NCI-H82 treated with DMSO at 0.1 percent for 48 hours (cell line): ENCODE results near the gene LRP2.
"Not testable (repeated sequence)": the region's sequence is repeated elsewhere in the genome, so short reads cannot be mapped to it uniquely, and the experiment has no call there.

ENCODE experiments used
- DNase-seq: peaks from one replicate; lab custom pipeline; 2025; ENCODE audit not compliant: unreplicated experiment; lab: John Stamatoyannopoulos, UW

The LRP2 gene

DNA sequence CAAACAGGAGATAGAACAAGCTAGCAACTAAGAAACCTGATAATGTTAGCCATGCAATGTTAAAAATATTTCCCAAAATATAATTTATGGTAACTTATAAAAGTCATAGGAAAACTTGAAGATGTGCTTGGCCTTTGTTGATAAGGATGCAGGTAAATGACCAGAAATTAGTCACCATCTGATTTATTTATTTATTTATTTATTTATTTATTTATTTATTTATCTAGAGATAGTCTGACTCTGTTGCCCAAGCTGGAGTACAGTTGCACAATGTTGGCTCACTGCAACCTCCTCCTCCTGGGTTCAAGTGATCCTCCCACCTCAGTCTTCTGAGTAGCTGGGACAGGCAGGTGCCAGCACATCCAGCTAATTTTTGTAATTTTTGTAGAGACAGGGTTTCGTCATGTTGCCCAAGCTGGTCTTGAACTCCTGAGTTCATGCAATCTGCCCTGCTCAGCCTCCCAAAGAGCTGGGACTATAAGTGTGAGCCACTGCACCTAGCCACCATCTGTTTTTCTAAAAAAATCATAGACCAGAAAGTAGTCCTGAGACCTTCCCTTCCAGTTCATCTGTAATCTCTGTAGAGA lies 183.4 kb downstream of the LRP2 start:
- no peak for DNase-seq

DNA sequence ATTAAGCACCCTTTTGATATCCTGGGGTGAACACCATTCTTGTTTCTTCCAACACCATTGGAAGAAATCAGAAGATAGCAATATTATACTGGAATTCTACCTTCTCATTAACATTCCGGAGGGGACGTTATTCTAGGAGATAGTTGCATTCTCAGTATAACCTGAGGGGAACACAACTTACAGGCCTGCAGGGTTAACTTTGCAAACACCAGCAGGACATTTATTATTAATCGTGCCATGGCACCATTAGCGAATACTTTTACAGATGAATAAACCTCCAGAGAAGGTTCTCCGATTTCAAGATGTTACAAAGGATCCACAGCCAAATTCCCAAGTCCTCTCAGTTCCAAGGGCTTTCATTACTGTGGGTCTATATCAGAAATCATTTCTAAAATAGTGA lies 184.0 kb downstream of the LRP2 start:
- no peak for DNase-seq

DNA sequence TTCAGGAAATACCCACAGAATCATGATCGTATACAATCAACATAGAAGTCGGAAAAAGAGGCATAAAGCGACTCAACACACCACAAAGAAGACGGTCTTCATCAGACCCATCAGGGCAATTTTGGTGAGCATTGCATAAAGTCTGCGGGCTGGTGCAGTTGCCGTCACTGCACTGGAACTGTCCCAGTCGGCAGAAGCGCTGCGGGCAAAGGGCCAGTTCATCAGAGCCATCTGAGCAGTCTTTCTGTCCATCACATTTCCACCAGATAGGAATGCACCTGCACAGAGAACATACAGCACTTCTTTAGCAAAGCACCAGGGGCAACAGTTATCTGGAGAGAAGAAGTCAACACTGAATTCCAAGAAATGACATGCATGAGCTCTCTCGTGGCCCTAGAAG lies 187.2 kb downstream of the LRP2 start:
- DNase-seq: no peak

DNA sequence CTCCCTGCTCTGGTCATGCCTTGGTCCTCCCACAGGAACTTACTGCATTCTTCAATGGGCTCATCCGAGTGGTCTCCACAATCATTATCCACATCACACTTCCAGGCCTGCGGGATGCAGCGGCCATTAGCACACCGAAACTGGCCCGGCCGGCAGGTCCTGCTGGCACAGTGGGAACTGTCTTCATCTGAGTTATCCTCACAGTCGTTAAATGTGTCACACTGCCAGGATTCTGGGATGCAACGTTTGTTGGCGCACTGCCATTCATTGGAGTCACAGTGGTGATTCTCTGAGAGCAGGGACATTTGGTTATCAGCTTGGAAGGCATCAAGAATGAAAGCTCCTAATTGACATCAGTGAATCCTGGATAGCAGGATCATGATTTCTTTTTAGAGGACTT lies 188.5 kb downstream of the LRP2 start:
- DNase-seq: no peak

DNA sequence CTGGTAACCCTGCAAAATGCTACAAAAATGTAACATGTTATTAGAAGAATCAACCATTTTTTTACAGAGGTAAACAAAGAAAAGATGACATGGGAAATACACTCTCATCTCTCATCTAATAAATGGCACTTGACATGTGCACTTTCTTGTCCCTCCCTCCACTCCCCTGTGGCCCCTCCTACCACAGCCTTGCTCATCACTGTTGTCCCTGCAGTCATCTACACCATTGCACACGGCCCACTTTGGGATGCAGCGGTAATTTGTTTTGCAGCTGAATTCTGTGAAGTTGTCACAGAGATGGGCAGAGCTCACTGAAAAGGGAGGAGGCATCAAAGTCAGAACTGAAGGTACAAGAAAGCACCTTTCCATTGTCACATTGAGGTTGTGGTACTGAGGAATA lies 189.4 kb downstream of the LRP2 start:
- DNase-seq: no peak

DNA sequence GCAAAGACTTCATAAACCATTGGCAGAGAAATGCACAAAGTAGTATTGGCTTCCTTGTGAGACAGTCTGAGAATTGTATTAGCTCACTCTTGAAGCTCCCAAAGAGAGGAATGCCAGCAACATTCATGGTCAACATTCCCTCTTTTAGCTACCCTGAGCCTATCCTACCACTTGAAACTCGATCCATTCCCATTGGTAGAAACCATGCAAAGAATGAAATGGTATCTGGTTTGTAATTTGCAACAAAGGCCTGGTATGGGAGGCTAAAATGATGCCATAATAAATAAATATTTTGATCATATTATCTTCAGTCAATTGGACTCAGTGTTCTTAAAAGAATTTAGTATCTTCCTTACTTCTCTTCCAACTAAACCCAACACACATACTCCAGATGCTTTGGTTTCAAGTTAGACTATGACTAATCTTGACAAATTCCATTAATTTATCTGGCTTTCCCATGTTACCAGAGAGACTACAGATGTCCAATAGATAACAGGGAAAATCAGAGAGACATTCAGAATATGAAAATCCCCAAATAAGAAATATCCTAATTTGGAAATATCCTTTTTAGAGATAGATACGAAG lies 190.1 kb downstream of the LRP2 start:
- DNase-seq: no peak

DNA sequence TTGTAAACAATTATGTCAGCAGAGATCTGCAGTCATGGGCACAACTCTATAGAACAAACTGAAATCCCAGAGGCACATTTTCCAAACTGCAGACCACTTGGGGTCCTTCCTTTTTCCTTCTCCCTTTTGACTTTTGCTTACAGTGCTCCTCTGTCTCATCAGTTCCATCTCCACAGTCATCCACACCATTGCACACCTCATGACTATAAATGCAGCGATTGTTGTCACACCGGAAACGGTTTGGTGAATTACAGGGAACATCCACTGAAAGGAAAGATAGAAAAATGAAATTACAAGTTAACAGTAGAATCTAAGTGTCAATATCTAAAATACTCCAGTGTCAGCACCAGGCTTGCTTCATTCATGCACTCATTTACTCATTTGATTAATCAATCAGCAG lies 196.5 kb downstream of the LRP2 start:
- DNase-seq: no peak

DNA sequence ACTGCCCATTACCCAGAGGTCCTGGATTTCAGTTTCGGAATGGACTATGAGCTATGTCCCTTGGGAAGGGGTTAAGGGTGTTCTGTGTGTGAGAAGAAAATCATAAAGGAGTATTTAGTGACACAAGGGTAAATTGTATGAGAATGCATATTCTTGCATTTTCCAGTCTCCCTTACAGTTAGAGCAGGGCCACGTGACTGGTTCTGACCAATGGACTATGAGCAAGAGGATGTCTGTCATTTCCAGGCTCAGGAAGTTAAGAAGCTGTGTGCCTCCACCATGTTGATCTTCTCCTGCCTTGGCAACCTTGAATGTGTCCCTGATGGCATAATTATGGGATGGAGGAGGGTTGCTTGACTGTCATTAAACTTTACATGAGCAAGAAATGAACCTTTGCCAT lies 198.0 kb downstream of the LRP2 start:
- no peak for DNase-seq

DNA sequence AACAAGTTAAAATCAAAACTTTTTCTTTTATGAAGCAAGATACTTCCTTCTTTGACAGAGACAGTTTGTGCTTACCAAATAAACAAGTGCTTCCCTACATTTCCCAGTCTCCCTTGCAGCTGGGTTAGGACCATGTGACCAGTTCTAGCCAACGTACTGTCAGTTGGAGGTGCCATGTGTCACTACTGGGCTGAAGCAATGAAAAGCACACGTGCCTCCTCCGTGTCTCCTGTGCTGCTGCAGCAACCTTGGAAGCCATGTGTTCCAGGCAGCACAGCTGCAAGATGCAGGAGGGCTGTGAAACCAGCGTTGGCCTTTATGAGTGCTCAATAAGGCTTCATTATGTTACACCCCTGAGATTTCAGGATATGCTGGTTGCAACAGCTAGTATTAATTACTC lies 199.7 kb downstream of the LRP2 start:
- no peak for DNase-seq

DNA sequence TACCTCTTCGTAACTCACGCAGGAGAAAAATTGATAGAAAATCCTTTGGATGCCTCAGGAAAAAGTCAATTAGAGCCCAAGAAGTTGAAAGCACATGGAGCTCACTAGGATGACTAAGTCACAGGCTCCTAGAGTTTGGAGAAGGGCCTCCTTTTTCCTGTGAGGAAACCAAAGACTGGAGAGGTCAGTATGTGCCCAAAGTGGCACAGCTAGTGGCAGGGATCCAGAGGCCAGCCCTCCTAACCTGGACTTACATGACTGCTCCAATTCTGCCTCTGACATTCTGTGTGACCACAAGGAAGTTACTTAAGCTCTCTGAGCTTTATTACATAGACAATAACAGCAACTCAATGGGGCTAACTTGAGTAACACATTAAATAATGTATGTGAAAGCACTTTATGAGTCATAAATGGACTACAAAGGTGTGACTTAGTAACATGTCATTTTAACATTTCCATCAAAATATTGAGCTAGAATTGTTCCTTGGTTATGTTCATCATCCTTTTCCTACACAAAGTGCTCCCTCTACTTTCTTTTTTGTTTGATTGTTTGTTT lies 201.3 kb downstream of the LRP2 start:
- DNase-seq: no peak

DNA sequence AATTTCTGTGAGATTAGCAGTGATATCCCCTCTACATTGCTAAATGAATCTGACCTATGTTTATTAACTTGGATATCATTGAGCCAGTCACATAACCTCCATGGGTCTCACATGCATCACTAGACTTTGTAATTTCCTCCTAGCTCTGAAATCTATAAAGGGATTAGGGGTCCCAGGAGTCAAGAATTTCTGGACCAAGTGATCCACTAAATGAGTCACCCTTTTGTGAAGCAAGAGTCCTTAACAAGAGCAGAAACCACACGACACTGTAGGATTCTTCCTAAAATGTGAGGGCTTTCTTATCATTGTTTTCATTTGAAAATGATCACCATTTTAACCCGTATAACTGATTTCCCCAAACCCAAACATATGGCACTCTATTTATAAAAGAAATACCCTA lies 202.6 kb downstream of the LRP2 start:
- DNase-seq: no peak

DNA sequence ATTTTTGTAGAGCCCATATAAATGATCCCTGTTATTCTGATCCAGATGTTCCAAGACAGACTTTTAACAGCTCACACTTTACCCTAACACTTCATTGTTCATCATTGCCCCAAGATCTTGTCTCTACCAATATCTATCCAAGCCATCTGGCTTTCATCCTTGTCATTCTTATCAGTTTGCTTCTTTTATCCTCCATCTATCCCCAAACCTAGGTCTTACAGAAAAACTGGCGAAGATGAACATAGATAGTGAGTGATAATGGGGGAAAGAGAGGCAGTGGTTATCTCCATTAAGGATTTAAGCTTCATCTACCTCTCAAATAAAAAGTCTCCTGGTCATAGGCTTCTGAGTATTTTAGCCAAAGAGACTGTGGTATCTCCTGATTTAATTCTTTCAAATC lies 203.5 kb downstream of the LRP2 start:
- DNase-seq: no peak

DNA sequence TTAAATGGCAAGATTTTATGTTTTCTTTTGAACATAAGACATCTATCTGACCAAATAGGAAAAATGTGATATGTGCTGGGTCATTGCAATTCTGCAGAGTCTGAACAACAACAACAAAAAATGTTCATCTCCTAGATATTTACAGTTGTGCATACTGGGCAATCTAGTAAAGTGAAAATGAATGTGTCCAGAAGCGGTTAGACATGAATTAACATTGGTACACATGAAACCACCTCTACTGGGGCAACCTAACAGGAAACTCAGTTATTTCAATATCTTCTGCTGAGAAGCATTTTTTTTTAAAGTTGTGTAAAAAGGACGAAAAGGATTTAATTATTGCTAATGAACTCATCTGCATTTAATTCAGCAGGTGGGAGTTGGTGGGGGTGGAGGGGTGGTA lies 216.1 kb downstream of the LRP2 start:
- no peak for DNase-seq

DNA sequence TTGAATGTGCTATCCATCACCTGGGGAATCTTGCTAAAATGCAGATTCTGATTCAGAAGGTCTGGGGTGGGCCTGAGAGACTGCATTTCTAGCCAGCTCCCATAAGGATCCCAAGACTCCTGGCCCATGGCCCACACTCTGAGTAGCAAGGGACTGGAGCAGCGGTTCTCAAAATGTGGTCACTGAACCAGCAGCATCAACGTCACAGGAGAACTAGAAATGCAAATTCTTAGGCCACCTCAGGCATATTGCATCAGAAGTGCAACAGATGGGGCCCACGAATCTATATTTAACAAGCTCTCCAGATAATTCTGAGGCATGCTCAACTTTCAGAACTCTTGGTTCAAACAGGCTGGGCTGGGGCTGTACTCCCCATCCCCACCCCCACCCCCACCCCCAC lies 218.3 kb downstream of the LRP2 start:
- DNase-seq: no peak

DNA sequence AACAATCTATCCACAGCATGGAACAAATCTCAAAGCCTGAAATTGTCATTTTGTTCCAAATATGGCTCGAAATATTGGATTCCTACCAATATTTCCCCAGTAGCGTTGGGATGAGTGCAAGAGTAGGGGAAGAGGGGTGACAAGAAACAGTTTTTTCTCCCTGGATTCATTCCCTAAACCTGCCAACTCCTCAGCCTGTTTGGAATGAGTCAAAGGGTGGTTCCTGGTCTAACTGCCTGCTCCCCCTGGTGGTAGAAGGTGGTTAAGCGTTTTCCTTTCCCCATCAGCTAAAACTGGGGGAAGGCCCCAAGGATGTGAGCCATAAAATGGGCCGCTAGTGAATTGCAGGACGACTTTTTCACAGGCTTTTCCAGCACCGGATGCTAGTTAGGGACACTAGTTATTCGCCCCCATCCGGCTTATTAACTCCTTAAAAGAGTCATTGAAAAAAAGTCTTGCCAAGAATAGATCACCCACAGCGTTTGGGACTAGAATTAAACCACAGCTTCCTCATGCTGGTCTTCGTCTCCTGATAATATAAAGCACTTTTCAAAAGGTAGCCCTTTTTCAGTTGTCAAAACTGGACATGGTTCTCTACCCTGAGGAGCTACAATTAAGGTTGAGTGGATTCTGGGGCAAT lies 220.5 kb downstream of the LRP2 start:
- no peak for DNase-seq

DNA sequence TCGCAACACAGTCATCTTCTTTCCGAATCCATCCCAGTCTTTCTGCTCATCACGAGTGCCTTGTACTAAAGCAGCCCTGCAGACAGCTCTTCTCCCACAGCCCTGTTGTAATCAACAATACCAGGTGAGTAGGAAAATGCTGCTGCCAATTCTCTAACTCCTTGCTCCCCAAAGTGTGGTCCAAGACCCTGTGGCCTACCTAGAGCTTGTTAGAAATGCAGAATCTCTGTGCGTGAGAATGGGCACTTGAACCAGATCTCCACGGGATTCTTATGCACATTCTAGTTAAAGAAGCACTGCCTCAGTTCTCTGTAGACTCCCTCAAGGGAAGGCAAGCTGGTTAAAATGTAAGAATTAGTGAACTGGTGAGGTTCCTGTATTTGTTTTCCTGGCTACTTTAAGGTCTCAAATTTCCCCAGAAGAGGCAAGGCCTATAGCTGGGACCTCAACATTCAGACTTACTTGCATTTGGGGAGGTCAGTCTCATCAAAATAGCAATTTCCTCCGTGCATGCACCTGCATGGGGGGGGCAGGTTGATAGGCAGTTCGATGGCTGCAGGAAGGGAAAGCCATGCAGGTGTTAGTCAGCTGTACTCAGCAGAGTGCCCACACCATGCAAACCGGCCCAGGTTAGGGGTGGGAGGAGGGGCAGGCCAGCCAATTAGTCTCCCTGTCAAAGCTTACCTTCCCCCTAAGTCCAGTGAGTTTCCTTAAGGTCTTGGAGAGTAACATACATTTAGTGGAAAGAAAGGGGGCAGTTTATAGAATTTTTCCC lies 222.2 kb downstream of the LRP2 start:
- DNase-seq: no peak

DNA sequence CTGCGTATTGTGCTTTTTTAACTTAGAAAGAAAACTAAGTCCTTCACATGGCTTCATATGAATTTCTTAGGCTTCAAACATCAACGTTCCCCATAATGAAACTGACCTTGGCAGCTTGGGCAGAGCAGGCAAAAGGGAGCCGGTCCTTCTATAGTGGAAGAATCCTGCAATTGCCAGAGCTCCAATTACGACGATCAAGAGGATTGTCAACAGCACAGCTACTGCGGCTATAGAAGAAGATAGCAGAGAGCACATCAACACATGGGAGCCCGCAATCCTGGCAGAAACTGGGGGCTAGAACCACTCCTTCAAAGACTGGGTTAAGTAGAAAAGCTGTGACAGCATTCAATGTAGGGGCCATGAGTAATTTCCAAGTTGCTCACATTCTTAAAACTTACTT lies 223.2 kb downstream of the LRP2 start:
- DNase-seq: no peak

DNA sequence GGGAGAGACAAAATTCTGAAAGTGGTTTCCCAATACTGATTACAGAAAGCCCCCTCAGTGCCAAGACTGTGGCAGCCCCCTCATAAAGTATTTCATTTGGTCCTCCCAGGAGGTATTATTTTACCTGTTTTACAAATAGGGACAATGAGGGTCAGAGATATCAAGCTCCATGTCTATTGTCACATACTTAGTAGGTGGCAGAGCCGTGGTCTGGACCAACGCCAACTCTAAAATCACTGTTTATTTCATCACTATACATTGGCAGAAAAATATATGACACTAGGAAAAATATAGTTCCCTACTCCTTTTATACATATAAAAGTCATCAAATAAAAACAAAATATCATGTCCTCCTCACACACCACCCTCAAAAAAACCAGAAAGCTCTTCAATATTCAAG lies 224.4 kb downstream of the LRP2 start:
- DNase-seq: no peak

DNA sequence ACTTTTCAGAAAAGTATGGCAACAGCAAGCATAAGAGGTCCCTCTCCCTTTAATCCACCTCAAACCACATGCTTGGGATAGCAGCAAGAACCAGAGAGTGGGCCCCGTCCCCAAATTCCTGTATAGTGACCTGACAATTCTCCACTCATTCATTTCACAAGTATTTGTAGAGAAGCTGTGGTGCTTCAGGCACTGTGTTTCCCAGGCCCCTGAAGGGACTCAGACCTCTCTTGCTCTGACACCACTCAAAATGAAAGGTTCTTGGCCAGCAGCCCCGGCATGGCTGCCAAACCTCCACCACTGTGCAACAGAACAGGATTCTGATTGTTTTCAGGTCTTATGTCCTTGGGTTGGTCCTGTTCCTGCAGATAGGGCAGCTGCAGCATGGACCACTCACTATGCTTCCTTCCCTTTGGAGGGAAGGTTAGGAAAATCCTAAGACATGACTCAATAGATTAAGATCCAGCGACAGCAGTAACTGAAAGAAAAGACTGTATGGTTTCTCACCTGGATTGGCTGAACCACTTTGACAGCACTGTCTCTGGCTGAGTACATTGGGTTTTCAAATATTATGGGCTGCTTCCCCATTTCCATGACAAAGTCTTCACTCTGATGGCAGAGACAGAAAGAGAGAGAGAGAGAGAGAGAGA lies 225.3 kb downstream of the LRP2 start:
- no peak for DNase-seq

DNA sequence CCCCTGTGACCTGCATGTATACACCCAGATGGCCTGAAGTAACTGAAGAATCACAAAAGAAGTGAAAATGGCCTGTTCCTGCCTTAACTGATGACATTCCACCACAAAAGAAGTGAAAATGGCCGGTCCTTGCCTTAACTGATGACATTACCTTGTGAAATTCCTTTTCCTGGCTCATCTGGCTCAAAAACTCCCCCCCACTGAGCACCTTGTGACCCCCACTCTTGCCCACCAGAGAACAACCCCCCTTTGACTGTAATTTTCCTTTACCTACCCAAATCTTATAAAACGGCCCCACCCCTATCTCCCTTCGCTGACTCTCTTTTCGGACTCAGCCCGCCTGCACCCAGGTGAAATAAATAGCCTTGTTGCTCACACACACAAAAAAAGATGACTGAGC lies 225.9 kb downstream of the LRP2 start:
- DNase-seq: not testable (repeated sequence)

DNA sequence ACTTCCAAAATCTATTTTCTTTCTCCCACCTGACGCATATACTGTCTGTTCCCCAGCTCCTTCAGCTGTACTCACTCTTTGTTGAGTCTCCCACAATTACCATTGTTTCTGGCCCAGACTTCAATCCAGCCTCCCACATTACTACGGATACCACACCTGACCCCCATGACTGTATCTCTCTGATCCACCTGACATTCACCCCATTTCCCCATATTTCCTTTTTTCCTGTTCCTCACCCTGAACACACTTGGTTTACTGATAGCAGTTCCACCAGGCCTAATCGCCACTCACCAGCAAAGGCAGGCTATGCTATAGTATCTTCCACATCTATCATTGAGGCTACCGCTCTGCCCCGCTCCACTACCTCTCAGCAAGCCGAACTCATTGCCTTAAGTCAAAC lies 228.1 kb downstream of the LRP2 start:
- DNase-seq: not testable (repeated sequence)
